Hindlimb muscle (tissue), 1 donor: ENCODE measurements around the gene COX6B2. TPM values are rescaled to one million over a fixed set of nuclear protein-coding genes. Genes with fewer than 3 reads are reported as not detected.
A peak's percentile ranks its signal among the peaks of the same experiment; 100 is the strongest.

Experiments
- DNase-seq: peaks from one replicate; pipeline ENCODE4 v3.0.0-alpha.2; 2013
- polyA plus RNA-seq: library from polyadenylated mRNA; unstranded; fragments of 120-200 nt; gene quantifications from one replicate; pipeline ENCODE4 v1.2.1, GENCODE V29; 2013; ENCODE audit not compliant: insufficient read length

COX6B2 gene
- polyA plus RNA-seq, 1 donor, result 0.65 TPM

GRCh38 chr19:55311797-55312196 is 42.7 kb downstream of the COX6B2 start:
- no peak for DNase-seq

- no peak for DNase-seq
These were observed 43.1 kb downstream of the COX6B2 start for GRCh38 chr19:55311397-55311796.

GRCh38 chr19:55310498-55310897 is 44.0 kb downstream of the COX6B2 start:
- no peak for DNase-seq

- DNase-seq, result no peak
These were observed 45.1 kb downstream of the COX6B2 start for GRCh38 chr19:55309448-55309847.

- no peak for DNase-seq
These were observed 46.2 kb downstream of the COX6B2 start for GRCh38 chr19:55308281-55308680.

- no peak for DNase-seq
These were observed 47.8 kb downstream of the COX6B2 start for GRCh38 chr19:55306712-55307111.

GRCh38 chr19:55305983-55306562 is 48.4 kb downstream of the COX6B2 start:
- no peak for DNase-seq

- peak; percentile 33 for DNase-seq
These were observed 49.0 kb downstream of the COX6B2 start for GRCh38 chr19:55305491-55305890.

- no peak for DNase-seq
These were observed 49.5 kb downstream of the COX6B2 start for GRCh38 chr19:55304980-55305379.

GRCh38 chr19:55304279-55304978 is 50.1 kb downstream of the COX6B2 start:
- no peak for DNase-seq

- no peak for DNase-seq
These were observed 51.0 kb downstream of the COX6B2 start for GRCh38 chr19:55303477-55303876.

- DNase-seq, result no peak
These were observed 52.2 kb downstream of the COX6B2 start for GRCh38 chr19:55302318-55302703.

- DNase-seq, result peak; percentile 85
These were observed 52.8 kb downstream of the COX6B2 start for GRCh38 chr19:55301459-55302317.

- DNase-seq, result no peak
These were observed 53.5 kb downstream of the COX6B2 start for GRCh38 chr19:55300886-55301458.

GRCh38 chr19:55299991-55300390 is 54.5 kb downstream of the COX6B2 start:
- no peak for DNase-seq

Other genes with a start within 250 kb of the COX6B2 start
- 74.0 TPM for gene PPP1R12C, start 237.1 kb downstream of the COX6B2 start, polyA plus RNA-seq
- 516 TPM for gene TNNT1, start 205.5 kb downstream of the COX6B2 start, polyA plus RNA-seq
- gene TNNI3, start 197.0 kb downstream of the COX6B2 start, polyA plus RNA-seq, result 1.9 TPM
- 1.2 TPM for gene DNAAF3, start 188.1 kb downstream of the COX6B2 start, polyA plus RNA-seq
- 0.13 TPM for gene SYT5, start 174.4 kb downstream of the COX6B2 start, polyA plus RNA-seq
- 0.27 TPM for gene PTPRH, start 145.2 kb downstream of the COX6B2 start, polyA plus RNA-seq
- 2.6 TPM for gene TMEM86B, start 126.0 kb downstream of the COX6B2 start, polyA plus RNA-seq
- gene PPP6R1, start 95.7 kb downstream of the COX6B2 start, polyA plus RNA-seq, result 31.5 TPM
- 30.6 TPM for gene HSPBP1, start 74.6 kb downstream of the COX6B2 start, polyA plus RNA-seq
- 5.8 TPM for gene BRSK1, start 70.7 kb downstream of the COX6B2 start, polyA plus RNA-seq
- 1.3 TPM for gene TMEM150B, start 29.4 kb downstream of the COX6B2 start, polyA plus RNA-seq
- 26.8 TPM for gene KMT5C, start 14.8 kb downstream of the COX6B2 start, polyA plus RNA-seq
- not detected for gene GARIN5B, start 8.5 kb upstream of the COX6B2 start, polyA plus RNA-seq
- 0.25 TPM for gene IL11, start 15.7 kb upstream of the COX6B2 start, polyA plus RNA-seq
- gene TMEM190, start 22.1 kb upstream of the COX6B2 start, polyA plus RNA-seq, result not detected
- gene TMEM238, start 29.6 kb upstream of the COX6B2 start, polyA plus RNA-seq, result 0.32 TPM
- gene RPL28, start 31.2 kb upstream of the COX6B2 start, polyA plus RNA-seq, result 1,898 TPM
- gene UBE2S, start 53.1 kb upstream of the COX6B2 start, polyA plus RNA-seq, result 47.2 TPM
- 0.18 TPM for gene SHISA7, start 88.6 kb upstream of the COX6B2 start, polyA plus RNA-seq
- gene ISOC2, start 106.9 kb upstream of the COX6B2 start, polyA plus RNA-seq, result 36.1 TPM
- not detected for gene C19orf85, start 110.0 kb upstream of the COX6B2 start, polyA plus RNA-seq
- gene ZNF628, start 121.9 kb upstream of the COX6B2 start, polyA plus RNA-seq, result 5.0 TPM
- gene NAT14, start 130.5 kb upstream of the COX6B2 start, polyA plus RNA-seq, result 29.9 TPM
- 13.3 TPM for gene SSC5D, start 133.7 kb upstream of the COX6B2 start, polyA plus RNA-seq
- gene SBK2, start 182.4 kb upstream of the COX6B2 start, polyA plus RNA-seq, result 3.2 TPM
- 0.15 TPM for gene SBK3, start 190.8 kb upstream of the COX6B2 start, polyA plus RNA-seq
- 12.7 TPM for gene ZNF579, start 226.1 kb upstream of the COX6B2 start, polyA plus RNA-seq
- 11.3 TPM for gene FIZ1, start 244.8 kb upstream of the COX6B2 start, polyA plus RNA-seq
- gene ZNF524, start 245.6 kb upstream of the COX6B2 start, polyA plus RNA-seq, result 10.9 TPM